HG02623 (cell line): ENCODE data around the gene GRIN2B.

Experiments used
- ATAC-seq: cut with Tn5 transposase; IDR thresholded peaks from one replicate; pipeline ENCODE4 v1.9.1; 2021; ENCODE audit warnings: moderate library complexity; ENCODE audit not compliant: unreplicated experiment

Gene GRIN2B

GRCh38 chr12:13981296-13981962 is at the start of gene GRIN2B:
TSS of gene GRIN2B (minus strand) at chr12:13981602. CDS start at chr12:13866208, 115,394 bp downstream.
- no peak for ATAC-seq

- no peak for ATAC-seq
Observed at GRCh38 chr12:14026537-14026936, 45.1 kb upstream of the GRIN2B start.

DNA sequence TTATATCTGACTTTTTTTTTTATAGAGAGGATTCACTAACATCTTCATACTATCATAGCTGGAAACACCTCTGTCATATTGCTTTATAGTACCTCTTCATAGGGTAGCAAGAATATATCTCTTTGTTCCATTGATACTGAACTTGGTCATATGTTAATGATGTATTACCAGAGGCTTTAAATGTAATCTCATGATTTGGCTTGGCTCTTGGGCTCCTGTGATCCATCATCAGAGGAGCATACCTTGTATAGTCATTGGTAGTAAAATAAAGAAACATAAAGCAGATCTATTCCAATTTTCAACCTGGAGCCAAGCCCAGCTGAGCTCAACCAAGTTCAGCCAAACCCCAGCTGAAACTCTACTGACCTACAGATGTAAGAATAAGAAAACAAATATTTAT is 43.2 kb upstream of the GRIN2B start:
- no peak for ATAC-seq

DNA sequence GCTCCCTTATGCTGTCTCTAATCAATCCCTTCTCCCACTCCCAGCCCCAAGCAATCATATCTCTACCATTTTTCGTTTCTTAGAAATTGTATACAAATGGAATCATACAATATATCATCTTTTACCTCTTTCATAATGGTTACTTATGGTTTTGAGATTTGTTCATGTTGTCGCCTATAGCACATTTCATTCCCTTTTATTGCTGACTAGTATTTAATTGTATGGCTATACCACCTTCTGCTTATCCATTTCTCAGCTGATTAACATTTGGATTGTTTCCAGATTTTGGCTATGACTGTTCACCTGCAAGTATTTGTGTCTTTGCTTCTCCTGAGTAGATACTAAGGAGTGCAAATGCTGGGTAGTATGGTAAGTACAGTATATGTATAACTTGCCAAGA is 36.7 kb upstream of the GRIN2B start:
- no peak for ATAC-seq

DNA sequence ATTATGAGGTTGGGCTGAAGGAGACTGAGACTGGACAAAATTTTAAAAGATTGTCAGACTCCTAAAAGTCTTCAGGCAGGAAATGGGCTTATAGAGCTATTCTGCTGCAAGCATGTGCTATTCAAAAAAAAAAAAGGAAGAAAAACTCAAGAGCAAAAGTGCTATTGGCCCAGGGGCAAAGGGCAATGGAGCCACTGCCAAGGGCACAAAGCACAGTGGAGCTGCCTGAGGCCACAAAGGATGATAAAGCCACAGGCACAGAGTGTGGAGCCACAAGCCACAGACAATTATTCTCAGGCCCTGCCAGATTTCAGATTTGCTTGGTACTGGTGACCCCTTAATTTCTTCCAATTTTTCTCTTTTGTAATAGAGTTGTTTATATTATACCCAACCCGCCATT is 29.6 kb upstream of the GRIN2B start:
- ATAC-seq: no peak

DNA sequence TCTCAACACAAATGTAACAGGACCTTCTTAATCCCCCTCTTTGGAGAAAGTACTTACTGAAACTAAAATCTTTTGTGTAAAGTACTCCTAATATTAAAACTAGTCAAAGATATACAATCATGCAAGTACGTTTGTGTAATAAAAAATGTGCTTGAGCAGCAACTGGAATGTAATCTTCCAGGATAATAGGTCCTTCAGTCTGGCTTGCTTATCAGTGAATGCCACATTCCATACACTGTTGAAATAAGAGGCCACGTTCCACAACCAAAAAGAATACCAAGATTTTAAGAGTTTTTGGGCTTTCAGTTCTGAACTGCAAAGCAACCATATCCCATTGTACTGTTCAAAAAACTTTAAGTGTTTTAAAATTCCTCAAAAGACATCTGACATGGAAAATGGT is 26.2 kb upstream of the GRIN2B start:
- ATAC-seq: no peak

DNA sequence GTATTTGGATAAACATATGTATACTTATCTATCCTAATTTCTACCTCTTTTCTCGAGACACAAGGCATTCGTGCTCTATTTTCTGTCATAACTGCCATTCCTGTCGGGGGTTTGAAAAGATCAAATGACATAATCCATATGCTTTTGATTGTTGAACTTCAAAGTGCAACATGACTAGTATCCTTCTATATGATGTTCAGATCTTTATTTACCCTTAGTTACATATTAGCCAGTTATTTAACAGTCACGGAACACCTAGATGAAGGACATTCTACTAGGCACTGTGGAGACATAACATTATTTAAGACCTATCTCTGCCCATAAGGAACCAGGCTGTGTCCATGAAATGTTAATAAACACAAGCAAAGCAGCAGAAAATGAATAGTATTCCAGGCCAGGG is 11.2 kb upstream of the GRIN2B start:
- ATAC-seq: no peak

GRCh38 chr12:13992106-13992505 is 10.7 kb upstream of the GRIN2B start:
- no peak for ATAC-seq

GRCh38 chr12:13986031-13986430 is 4.6 kb upstream of the GRIN2B start:
- no peak for ATAC-seq

DNA sequence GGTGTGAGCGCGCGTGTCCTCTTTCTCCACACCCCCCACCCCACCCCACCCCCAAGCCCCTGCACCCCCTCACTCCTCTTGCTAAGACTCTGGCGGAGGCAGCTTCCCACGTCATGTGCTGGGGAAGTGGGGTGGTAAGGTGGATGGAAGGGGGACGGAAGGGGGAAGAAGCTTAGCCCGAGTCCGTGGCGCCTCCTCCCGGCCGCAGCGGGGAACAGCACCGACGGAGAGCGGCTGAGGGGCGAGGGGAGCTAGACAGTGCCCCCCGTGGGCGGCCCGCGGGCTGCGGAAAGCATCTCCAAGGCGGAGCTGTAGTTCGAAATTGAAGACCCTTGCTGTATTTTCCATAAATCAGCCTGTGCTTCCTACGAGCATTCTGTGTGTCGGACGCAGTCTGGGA is 588 bp upstream of the GRIN2B start:
- no peak for ATAC-seq

- ATAC-seq: no peak
Observed at GRCh38 chr12:13980538-13981295, 685 bp downstream of the GRIN2B start.

GRCh38 chr12:13979772-13980378 is 1.5 kb downstream of the GRIN2B start:
- no peak for ATAC-seq

- no peak for ATAC-seq
Observed at GRCh38 chr12:13978876-13979275, 2.5 kb downstream of the GRIN2B start.

DNA sequence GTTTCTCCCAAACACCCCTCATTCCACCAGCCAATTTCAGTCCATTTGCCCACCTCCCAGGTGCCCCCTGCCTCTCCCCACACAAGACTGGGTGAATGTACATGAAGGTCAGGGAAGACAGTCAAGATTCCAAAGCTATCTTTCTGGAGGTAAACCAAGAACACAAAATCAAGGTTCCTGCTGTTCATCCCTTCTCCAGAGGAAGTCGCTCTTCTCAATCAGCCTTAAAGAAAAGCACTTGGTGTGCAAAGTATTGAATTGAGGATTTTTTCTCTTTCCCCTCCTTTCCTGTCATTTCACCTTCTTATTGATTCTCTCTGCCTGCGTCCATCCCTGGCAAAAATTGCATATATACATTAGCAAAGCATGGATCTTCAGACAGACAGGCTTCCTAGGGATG is 4.5 kb downstream of the GRIN2B start:
- no peak for ATAC-seq

- no peak for ATAC-seq
Observed at GRCh38 chr12:13976028-13976584, 5.3 kb downstream of the GRIN2B start.

DNA sequence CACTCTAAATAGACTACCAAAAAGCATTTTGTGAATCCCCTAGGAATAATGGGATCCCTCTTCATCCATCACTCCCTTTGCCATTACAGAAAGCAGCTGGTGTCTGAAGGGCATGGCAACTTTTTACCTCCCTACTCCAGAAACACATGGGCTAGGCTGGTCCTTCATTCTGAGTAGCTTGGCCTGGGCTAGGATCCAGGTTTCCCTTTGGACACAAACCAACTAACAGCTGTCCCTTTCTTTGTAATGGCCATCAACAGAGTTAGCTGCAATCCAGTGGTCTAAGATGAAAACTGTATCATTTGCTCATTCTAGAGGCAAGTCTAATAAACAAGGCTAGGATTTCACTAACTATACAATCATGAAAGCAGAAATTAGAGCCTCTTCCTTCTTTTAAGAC is 7.4 kb downstream of the GRIN2B start:
- ATAC-seq: no peak

GRCh38 chr12:13970803-13971202 is 10.6 kb downstream of the GRIN2B start:
- ATAC-seq: no peak

DNA sequence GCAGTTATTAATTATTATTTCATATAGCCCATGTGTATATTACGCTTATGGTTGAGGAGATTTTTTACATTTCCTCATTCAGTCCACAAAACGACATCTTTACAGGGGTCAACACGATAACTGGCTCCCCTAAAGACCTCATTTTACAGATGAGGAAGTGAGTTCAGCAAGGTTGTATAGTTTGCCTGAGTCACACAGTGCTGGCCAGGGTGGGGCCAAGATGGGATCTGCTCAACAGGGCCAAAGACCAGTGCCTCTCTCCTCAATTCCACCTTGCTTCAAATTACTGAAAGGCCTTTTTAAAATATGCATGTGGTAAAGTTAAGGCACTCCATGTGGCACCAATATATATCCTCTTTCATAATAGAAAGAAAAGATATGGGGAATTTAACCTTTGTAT is 13.1 kb downstream of the GRIN2B start:
- no peak for ATAC-seq

DNA sequence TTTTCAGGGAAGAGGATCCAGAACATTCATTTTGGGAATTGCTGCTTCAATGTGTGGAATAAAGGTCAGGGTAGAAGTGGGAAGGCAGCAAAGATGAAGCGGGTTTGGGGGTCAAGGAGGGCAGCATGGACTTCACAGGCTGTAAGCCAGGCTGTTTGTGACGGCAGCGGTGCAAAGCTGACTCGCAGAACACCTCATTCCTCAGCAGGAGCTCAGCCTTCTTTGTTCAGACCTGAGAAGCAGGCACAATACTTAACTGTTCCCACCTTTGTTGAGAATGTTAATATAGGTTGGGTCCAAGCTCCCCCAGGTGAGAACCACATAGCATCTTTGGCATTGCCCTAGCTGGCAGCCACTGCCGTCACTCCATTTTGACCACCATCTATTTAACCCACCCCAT is 16.7 kb downstream of the GRIN2B start:
- ATAC-seq: no peak

- no peak for ATAC-seq
Observed at GRCh38 chr12:13962699-13963098, 18.7 kb downstream of the GRIN2B start.

GRCh38 chr12:13961971-13962370 is 19.4 kb downstream of the GRIN2B start:
- no peak for ATAC-seq
